Ascending aorta (tissue), 2 donors: ENCODE results near the gene TST. TPM values are rescaled to one million over a fixed set of nuclear protein-coding genes. Genes with fewer than 3 reads are reported as not detected.

Experiments
- DNase-seq, 2 donors: peaks; one replicate each; pipeline ENCODE4 v3.0.0-alpha.2; 2019; ENCODE audit warnings: low spot score in 2 of 2
- H3K27ac ChIP-seq, 2 donors: fragments of 200-600 bp; sonication (generic); one replicate each; pipeline ENCODE4 v1.5.1; 2016 to 2017; ENCODE audit warnings: mild to moderate bottlenecking in 1 of 2
- H3K27me3 ChIP-seq: fragments of 200-600 bp; sonication (generic); one replicate; pipeline ENCODE4 v1.5.1; 2017
- H3K36me3 ChIP-seq, 2 donors: fragments of 200-600 bp; sonication (generic); one replicate each; pipeline ENCODE4 v1.5.1; 2016
- H3K4me1 ChIP-seq, 2 donors: fragments of 200-600 bp; sonication (generic); one replicate each; pipeline ENCODE4 v1.5.1; 2016 to 2017; ENCODE audit warnings: mild to moderate bottlenecking in 1 of 2
- H3K4me3 ChIP-seq, 2 donors: fragments of 200-600 bp; sonication (generic); one replicate each; pipeline ENCODE4 v1.5.1; 2016 to 2017; ENCODE audit warnings: mild to moderate bottlenecking in 1 of 2
- H3K9me3 ChIP-seq, 2 donors: fragments of 200-600 bp; sonication (generic); one replicate each; pipeline ENCODE4 v1.5.1; 2016
- CTCF ChIP-seq, 3 experiments: fragments of 200-600 bp in 2 of 3; fragments of 450-650 bp in 1 of 3; sonication (generic) in 2 of 3; IDR thresholded peaks; one replicate each; pipeline ENCODE4 v1.5.1; 2016 to 2019; ENCODE audit warnings: antibody characterized with exemption in 3 of 3, mild to moderate bottlenecking in 1 of 3, moderate library complexity in 1 of 3
- intact Hi-C: fragments of 100-400 bp; cut with DNase I; formaldehyde crosslinking; loops from one replicate; pipeline ENCODE4 v1.15.1; 2023
- total RNA-seq: library from RNA; depleted of rRNA; stranded (reverse); fragments of >200 nt; gene quantifications from one replicate; pipeline ENCODE4 v1.1.0, GENCODE V29; 2016

TST gene
- total RNA-seq, 1 donor from 2014 or later, result 22.7 TPM

GRCh38 chr22:37051391-37052385, 32.4 kb upstream of the TST start, which contains the start of gene KCTD17:
Gene KCTD17, plus strand, starts transcription at chr22:37051742. Its CDS starts 19 bp downstream, at chr22:37051761.
- Histone ChIP-seq H3K27me3 (no peaks in the 10 kb centered on the region), H3K4me3 (peak within 1 kb of the TSS; percentile 87 to 95), H3K4me1 (peaks cover 6 to 8% of the 10 kb centered on the region in 2 donors), H3K36me3 (peaks cover 6 to 15% of the 10 kb centered on the region in 2 donors), H3K27ac (no peak within 1 kb of the TSS), H3K9me3 (no peaks in the 10 kb centered on the region)
- TF ChIP-seq CTCF (IDR thresholded peaks at IDR 0.05), result no peak
- intact Hi-C loops, result loop anchor here (1.0 to 5.0 kb wide), 3 partner anchors 32 to 274 kb away; partner anchors contain the start of genes IFT27, MPST and TST
- DNase-seq, result peak in 1 of 2 donors; percentile 83

GRCh38 chr22:37050913-37051312, 31.7 kb upstream of the TST start:
- Histone ChIP-seq H3K9me3 (no peaks in the 10 kb centered on the region), H3K36me3 (peaks cover under 1 to 7% of the 10 kb centered on the region in 2 donors), H3K27ac (no peak overlapping the region), H3K4me1 (peaks cover 6 to 8% of the 10 kb centered on the region in 2 donors), H3K27me3 (no peaks in the 10 kb centered on the region), H3K4me3 (peak overlapping the region in 1 of 2 donors; percentile 95)
- TF ChIP-seq CTCF (IDR thresholded peaks at IDR 0.05), result no peak
- no peak for DNase-seq
- intact Hi-C loops, result loop anchor here (1.0 to 5.0 kb wide), 3 partner anchors 32 to 274 kb away; partner anchors contain the start of genes IFT27, MPST and TST

GRCh38 chr22:37049224-37049623, 30.0 kb upstream of the TST start:
- no peaks in the 10 kb centered on the region for H3K27me3 ChIP-seq
- TF ChIP-seq CTCF (IDR thresholded peaks at IDR 0.05), result no peak
- DNase-seq, result no peak
- H3K27ac ChIP-seq, result no peak overlapping the region
- peaks cover 6 to 8% of the 10 kb centered on the region in 2 donors for H3K4me1 ChIP-seq
- no peaks in the 10 kb centered on the region for H3K36me3 ChIP-seq
- no peak overlapping the region for H3K4me3 ChIP-seq
- no peaks in the 10 kb centered on the region for H3K9me3 ChIP-seq
- intact Hi-C loops, result no loop called here

GRCh38 chr22:37048133-37048532, 28.9 kb upstream of the TST start:
- Histone ChIP-seq H3K4me1 (peaks cover 6 to 8% of the 10 kb centered on the region in 2 donors), H3K27ac (no peak overlapping the region), H3K36me3 (no peaks in the 10 kb centered on the region), H3K9me3 (no peaks in the 10 kb centered on the region), H3K27me3 (no peaks in the 10 kb centered on the region), H3K4me3 (no peak overlapping the region)
- no peak for DNase-seq
- no peak for TF ChIP-seq CTCF (IDR thresholded peaks at IDR 0.05)
- intact Hi-C loops, result no loop called here

- Histone ChIP-seq H3K4me1 (peaks cover 0 to under 1% of the 10 kb centered on the region in 2 donors), H3K36me3 (no peaks in the 10 kb centered on the region)
- intact Hi-C loops, result no loop called here
Observed at GRCh38 chr22:37047006-37047405, 27.8 kb upstream of the TST start.

More at GRCh38 chr22:37047006-37047405, 27.8 kb upstream of the TST start:
- Histone ChIP-seq H3K27me3 (no peaks in the 10 kb centered on the region), H3K9me3 (no peaks in the 10 kb centered on the region), H3K27ac (no peak overlapping the region), H3K4me3 (no peak overlapping the region)
- DNase-seq, result no peak
- no peak for TF ChIP-seq CTCF (IDR thresholded peaks at IDR 0.05)
